ENCODE results near the gene KLRB1. TPM values are rescaled to one million over a fixed set of nuclear protein-coding genes. Genes with fewer than 3 reads are reported as not detected.

The KLRB1 gene
- total and polyA plus RNA-seq, 2 of the 13 experiments (the other 11 are each of a cell fraction or from before 2014, with no cell fraction given): not detected

DNA sequence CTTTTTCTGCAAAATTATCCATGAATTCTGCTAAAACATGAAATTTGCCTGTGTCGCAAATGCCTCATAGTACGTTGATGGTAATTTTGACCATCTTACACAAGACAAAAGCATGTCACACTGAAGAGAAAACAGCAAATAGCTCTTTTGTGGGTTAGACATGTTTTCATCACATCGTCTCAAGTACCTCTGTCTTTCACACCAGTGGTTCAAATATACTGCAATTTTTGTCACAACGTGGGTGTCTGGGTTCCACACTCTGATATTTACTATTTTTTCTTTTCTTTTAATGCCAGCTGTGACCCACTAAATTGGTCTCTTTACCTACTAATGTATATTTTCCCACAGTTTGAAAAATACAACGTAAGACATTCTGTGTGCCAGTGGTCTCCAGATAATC, 10.4 kb downstream of the KLRB1 start (continued):
- no peak for TF ChIP-seq NKX3-1 (CRISPR knock-in tag; IDR thresholded peaks at IDR 0.05)

DNA sequence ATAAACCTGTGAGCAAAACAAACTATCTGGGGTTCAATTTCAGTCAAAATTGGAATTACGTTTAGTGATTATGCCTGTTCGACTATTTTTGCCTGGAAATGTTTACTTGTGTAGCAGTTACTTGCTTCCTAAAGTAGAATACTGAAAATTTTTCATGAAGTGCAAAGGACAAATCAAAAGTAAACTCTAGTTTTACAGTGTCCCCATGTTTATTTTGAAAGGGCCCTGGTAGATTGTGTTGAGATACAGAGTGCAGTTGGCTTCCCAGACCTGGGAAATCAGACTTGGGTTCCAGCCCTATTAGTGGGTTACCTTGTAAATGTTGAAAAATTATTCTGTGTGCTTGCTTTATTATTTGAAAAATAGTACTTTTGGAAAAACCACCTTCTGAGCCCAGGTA, 17.3 kb downstream of the KLRB1 start:
- 20% methylated on average over 2 of the region's 2 CpGs for WGBS (ENCODE audit: low lambda C conversion rate)
- TF ChIP-seq HNF4A (CRISPR knock-in tag; IDR thresholded peaks at IDR 0.05) (0 out of 2 replicates have a peak, but pooled peaks have one; percentile 20), POGZ (CRISPR knock-in tag; IDR thresholded peaks at IDR 0.05) (peak; percentile 36; the same call in 1 of the 2 replicates), FOXP1 (IDR thresholded peaks at IDR 0.05) (no peak), FOXP1 (CRISPR knock-in tag; IDR thresholded peaks at IDR 0.05) (peak; percentile 53), ZMYM4 (CRISPR knock-in tag; IDR thresholded peaks at IDR 0.05) (peak; percentile 37; the same call in 1 of the 2 replicates), ZNF607 (CRISPR knock-in tag; IDR thresholded peaks at IDR 0.05; ENCODE audit: borderline replicate concordance) (no peak), ZNF660 (CRISPR knock-in tag; IDR thresholded peaks at IDR 0.05; ENCODE audit: borderline replicate concordance, low read depth) (no peak), ZNF276 (CRISPR knock-in tag; IDR thresholded peaks at IDR 0.05; ENCODE audit: low read depth) (no peak), ASH2L (IDR thresholded peaks at IDR 0.05; ENCODE audit: insufficient read length, low read depth, low read length) (no peak), MIXL1 (CRISPR knock-in tag; IDR thresholded peaks at IDR 0.05) (0 out of 2 replicates have a peak, but pooled peaks have one; percentile 22), POLR2G (IDR thresholded peaks at IDR 0.05; ENCODE audit: low read depth, low read length) (no peak), MED8 (CRISPR knock-in tag; IDR thresholded peaks at IDR 0.05; ENCODE audit: insufficient replicate concordance) (no peak)
- TF ChIP-seq, protein P1, sequence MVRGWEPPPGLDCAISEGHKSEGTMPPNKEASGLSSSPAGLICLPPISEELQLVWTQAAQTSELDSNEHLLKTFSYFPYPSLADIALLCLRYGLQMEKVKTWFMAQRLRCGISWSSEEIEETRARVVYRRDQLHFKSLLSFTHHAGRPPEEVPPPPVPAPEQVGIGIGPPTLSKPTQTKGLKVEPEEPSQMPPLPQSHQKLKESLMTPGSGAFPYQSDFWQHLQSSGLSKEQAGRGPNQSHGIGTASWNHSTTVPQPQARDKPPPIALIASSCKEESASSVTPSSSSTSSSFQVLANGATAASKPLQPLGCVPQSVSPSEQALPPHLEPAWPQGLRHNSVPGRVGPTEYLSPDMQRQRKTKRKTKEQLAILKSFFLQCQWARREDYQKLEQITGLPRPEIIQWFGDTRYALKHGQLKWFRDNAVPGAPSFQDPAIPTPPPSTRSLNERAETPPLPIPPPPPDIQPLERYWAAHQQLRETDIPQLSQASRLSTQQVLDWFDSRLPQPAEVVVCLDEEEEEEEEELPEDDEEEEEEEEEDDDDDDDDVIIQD (CRISPR knock-in tag; IDR thresholded peaks at IDR 0.05; ENCODE audit: low read depth): peak; percentile 72; the same call in 1 of the 2 replicates
- TF ChIP-seq, protein P2, sequence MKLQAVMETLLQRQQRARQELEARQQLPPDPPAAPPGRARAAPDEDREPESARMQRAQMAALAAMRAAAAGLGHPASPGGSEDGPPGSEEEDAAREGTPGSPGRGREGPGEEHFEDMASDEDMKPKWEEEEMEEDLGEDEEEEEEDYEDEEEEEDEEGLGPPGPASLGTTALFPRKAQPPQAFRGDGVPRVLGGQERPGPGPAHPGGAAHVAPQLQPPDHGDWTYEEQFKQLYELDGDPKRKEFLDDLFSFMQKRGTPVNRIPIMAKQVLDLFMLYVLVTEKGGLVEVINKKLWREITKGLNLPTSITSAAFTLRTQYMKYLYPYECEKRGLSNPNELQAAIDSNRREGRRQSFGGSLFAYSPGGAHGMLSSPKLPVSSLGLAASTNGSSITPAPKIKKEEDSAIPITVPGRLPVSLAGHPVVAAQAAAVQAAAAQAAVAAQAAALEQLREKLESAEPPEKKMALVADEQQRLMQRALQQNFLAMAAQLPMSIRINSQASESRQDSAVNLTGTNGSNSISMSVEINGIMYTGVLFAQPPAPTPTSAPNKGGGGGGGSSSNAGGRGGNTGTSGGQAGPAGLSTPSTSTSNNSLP (IDR thresholded peaks at IDR 0.05; ENCODE audit: low read depth, low read length): peak; percentile 42; the same call in 1 of the 2 replicates
- TF ChIP-seq, protein P3, sequence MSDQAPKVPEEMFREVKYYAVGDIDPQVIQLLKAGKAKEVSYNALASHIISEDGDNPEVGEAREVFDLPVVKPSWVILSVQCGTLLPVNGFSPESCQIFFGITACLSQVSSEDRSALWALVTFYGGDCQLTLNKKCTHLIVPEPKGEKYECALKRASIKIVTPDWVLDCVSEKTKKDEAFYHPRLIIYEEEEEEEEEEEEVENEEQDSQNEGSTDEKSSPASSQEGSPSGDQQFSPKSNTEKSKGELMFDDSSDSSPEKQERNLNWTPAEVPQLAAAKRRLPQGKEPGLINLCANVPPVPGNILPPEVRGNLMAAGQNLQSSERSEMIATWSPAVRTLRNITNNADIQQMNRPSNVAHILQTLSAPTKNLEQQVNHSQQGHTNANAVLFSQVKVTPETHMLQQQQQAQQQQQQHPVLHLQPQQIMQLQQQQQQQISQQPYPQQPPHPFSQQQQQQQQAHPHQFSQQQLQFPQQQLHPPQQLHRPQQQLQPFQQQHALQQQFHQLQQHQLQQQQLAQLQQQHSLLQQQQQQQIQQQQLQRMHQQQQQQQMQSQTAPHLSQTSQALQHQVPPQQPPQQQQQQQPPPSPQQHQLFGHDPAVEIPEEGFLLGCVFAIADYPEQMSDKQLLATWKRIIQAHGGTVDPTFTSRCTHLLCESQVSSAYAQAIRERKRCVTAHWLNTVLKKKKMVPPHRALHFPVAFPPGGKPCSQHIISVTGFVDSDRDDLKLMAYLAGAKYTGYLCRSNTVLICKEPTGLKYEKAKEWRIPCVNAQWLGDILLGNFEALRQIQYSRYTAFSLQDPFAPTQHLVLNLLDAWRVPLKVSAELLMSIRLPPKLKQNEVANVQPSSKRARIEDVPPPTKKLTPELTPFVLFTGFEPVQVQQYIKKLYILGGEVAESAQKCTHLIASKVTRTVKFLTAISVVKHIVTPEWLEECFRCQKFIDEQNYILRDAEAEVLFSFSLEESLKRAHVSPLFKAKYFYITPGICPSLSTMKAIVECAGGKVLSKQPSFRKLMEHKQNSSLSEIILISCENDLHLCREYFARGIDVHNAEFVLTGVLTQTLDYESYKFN (CRISPR knock-in tag; conservative IDR thresholded peaks at IDR 0.05): peak; percentile 74

More for the DNA sequence above, 17.3 kb downstream of the KLRB1 start:
- Histone ChIP-seq H2AFZ (ENCODE audit: low read length) (no peak overlapping the region), H3K4me1 (ENCODE audit: insufficient read depth, low read length) (peaks cover 36% of the 10 kb centered on the region), H3K36me3 (replicated peaks in 1 of 2; ENCODE audit: control insufficient read depth in 1 of 2, insufficient read depth in 2 of 2, low read length in 2 of 2) (no peaks in the 10 kb centered on the region), H3K4me2 (ENCODE audit: low read depth, low read length) (peak overlapping the region; percentile 42), H3K79me2 (ENCODE audit: insufficient read depth, low read length) (no peaks in the 10 kb centered on the region), H4K20me1 (ENCODE audit: insufficient read depth, low read length) (no peaks in the 10 kb centered on the region), H3K9me3 (ENCODE audit: low read length) (no peaks in the 10 kb centered on the region), H3K9ac (ENCODE audit: insufficient read depth, low read depth, low read length) (no peak overlapping the region), H3K27me3 (ENCODE audit: control insufficient read depth in 1 of 2, insufficient read depth in 2 of 2, low read length in 2 of 2) (no peaks in the 10 kb centered on the region), H3K27ac (ENCODE audit: extremely low read length, insufficient read depth, low read length) (peak overlapping the region; percentile 44), H3K4me3 (replicated peaks in 1 of 3; ENCODE audit: insufficient read depth in 1 of 3, low read depth in 2 of 3, low read length in 3 of 3) (no peak overlapping the region)
- ChIA-PET CTCF (ENCODE audit: low intra/inter-chr PET ratio, low total read pairs) (no interaction called here), POLR2A (no interaction called here)
- no TSS peak for BruUV-seq (replicated peaks)
- FAIRE-seq (peak; percentile 72), DNase-seq (ENCODE audit: low spot score) (peak; percentile 20), ATAC-seq (peak; percentile 73)
- intact Hi-C loops (cut with micrococcal nuclease; ENCODE audit: unreplicated experiment) (no loop called here), in situ Hi-C loops (cut with HindIII; ENCODE audit: extremely low pct_ligation_motif_present, low pct_unique_long_range_greater_than_20kb) (no loop called here)

Measured in HepG2 (cell line).